HT-29 (cell line): ENCODE results near the gene LRIG1. TPM values are rescaled to one million over a fixed set of nuclear protein-coding genes. Genes with fewer than 3 reads are reported as not detected.
A peak's percentile ranks its signal among the peaks of the same experiment; 100 is the strongest.

Source experiments
- DNase-seq: peaks from one replicate; pipeline ENCODE4 v3.0.0-alpha.2; 2015; ENCODE audit warnings: low spot score
- total RNA-seq: library from RNA; depleted of rRNA; stranded (reverse); fragments of >200 nt; shearing (Covaris generic); gene quantifications from 2 replicates; pipeline ENCODE4 v1.2.3, GENCODE V29; 2014; rRNA removed

Gene LRIG1
- total RNA-seq: 24.0 and 25.2 TPM in 2 replicates

DNA sequence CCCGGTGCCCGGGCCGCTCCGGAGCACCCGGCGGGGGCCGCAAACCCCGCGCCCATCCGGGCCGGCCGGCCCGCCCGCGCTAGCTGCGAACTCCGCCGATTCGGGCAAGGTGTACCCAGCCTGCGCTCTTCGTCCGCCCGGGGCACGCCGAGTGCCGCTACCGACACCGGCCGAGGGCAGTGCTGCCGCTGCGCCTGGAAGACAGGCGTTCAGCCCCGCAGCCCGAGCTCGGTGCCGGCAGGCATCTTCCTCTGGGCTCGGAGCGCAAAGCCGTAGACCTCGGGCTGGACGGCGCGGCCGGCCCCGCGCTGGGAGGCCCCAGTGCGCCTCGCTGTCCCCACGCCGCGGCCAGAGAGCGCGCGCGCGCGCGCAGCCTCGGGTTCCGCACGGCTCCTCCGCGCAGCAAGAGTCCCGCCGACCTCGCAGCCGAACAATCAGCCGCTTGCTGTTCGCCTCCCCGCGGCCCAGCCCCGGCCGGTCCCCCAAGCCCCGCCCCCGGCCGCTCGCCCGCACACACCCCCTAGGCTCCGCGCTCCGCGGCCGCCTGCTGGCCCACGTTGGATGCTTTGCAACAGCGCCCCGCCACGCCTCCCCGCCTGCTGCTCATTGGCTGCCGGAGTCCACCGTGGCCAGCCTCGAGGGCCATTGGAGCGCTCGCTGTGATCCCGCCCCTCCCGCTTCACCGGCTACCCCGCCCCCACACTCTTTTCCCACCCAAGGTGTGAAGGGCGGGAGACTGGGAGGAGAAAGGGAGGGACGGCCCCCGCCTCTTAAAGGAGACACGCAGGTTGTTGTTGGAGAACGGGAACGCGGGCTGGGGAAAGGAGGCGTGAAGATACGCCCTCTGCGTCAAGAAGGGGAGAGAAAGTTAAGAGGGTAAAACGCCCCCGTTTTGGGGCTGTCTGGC, at the start of gene LRIG1:
Gene LRIG1, minus strand, starts transcription at position 447 of the 907 bp plus-strand sequence. CDS start 615 bp downstream, outside the sequence.
- peak; percentile 92 for DNase-seq

GRCh38 chr3:66544619-66545429, 44.0 kb upstream of the LRIG1 start:
- DNase-seq: no peak

- no peak for DNase-seq
Measured at GRCh38 chr3:66542153-66542552, 41.3 kb upstream of the LRIG1 start.

DNA sequence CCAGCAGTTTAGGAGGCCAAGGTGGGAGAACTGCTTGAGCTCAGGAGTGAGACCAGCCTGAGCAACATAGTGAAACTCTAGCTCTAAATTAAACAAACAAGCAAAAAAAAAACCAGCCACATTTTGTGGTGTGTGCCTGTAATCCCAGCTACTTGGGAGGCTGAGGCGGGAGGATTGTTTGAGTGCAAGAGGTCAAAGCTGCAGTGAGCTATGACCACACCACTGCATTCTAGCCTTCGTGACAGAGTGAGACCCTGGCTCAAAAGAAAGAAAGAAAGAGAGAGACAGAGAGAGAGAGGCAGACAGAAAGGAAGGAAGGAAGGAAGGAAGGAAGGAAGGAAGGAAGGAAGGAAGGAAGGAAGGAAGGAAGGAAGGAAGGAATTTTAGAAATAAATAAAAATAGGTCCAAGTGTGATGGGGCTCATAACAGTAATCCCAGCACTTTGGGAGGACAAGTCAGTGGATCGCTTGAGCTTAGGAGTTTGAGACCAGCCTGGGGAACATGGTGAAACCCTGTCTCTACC, 38.7 kb upstream of the LRIG1 start:
- DNase-seq: no peak

GRCh38 chr3:66538390-66538789, 37.6 kb upstream of the LRIG1 start:
- no peak for DNase-seq

DNA sequence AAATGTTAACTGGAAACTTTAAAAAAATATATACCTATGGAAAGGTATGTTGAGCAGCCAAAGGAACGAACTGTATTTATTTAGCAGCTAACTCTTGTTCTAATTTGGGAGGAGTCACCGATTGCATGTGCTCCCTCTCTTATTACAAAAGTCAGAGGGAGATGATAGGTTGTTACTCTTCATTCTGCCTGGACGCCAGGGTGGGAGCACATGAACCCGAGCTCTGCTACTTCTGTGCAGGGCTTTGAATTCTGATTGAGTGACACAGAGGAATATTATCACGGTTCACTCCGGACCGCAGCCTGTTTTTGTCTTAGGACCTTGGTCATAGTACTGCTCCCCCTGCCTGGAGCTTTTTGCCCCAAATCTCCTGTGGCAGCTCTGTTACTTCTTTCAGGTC, 36.9 kb upstream of the LRIG1 start:
- DNase-seq: no peak

GRCh38 chr3:66536791-66537190, 36.0 kb upstream of the LRIG1 start:
- no peak for DNase-seq

DNA sequence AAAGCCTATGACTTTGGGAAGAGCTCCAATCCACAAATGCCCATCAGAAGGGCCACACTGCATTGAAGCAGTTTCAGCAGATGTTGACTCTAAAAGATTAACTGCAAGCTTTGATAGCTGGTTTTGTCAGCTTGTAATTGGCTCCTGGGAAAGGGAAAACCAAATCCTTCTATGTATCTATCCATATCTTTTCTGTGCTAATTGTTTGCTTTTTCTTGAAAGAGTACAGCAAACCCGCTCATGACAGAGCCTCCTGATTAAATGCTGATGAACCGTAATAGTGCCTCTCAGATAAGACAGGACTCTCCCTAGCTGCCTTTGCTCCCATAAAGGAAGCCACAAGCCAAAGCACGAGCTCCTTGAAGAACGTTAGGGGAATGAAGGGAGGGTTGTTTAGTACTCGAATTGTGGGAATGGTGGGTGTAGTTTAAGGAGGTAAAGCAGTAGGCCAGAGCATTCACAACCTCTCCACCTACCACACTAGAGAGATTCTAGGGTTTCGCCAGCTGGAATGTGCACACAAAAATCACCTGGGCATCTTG, 33.6 kb upstream of the LRIG1 start:
- DNase-seq: no peak

GRCh38 chr3:66532613-66533012, 31.8 kb upstream of the LRIG1 start:
- DNase-seq: no peak

- no peak for DNase-seq
Measured at GRCh38 chr3:66532160-66532587, 31.4 kb upstream of the LRIG1 start.

- DNase-seq: no peak
Measured at GRCh38 chr3:66531256-66531655, 30.4 kb upstream of the LRIG1 start.

- no peak for DNase-seq
Measured at GRCh38 chr3:66527246-66527645, 26.4 kb upstream of the LRIG1 start.

DNA sequence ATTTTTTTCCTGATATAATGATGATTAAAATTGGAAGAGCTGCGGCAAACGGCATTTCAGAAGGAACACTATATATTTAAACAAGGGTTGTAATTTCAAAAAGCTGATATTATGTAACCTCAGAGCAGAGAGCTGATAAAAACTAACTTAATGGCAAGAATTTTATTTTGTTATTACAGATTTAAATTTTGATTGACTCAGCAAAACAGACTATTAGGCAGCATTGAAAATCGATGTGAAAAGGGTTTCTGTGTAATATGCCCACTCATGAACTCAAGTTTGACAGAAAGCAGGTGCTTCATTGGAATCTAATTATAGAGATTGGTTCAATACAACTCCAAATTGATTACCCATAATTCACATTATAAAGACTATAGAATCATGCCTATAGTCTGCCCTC, 24.9 kb upstream of the LRIG1 start:
- no peak for DNase-seq

GRCh38 chr3:66520724-66521123, 19.9 kb upstream of the LRIG1 start:
- DNase-seq: no peak

DNA sequence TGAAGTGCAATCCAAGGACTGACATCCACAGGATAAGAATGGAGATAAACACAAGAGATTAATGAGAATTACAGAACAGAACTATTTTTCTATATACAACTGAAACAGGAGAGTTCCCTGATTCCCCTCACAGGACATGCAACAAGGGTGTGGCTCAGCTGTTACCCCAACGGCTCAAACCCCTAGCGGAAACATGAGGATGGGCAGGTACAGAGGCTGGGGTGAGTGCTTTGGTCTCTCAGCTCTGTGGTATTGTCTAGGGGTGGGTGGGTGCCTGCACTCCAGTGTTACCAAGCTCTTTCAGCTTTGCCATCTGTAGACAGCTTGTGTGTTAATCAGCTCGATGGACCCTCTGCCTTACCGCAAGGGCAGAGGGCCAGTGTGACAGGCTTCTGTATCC, 17.8 kb upstream of the LRIG1 start:
- no peak for DNase-seq

DNA sequence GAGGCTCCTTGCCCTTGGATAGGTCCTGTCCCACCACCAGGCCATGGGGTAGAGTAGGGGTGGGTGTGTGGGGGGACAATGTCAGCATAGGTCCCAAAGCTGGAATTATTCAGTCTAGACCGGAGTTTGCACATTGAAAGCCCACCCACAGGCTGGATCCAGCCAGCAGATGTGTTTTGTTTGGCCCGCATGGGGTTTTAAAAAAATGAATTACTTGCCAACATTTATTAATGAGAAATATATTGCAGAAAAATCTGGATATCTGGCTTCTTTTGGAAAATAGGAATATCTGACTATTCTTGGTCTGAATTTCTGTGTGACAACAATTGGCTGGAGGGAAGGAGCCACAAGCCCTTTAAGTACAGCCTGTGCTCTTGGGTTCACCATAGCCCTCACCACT, 17.3 kb upstream of the LRIG1 start:
- DNase-seq: no peak

GRCh38 chr3:66517241-66517640, 16.4 kb upstream of the LRIG1 start:
- DNase-seq: no peak

- DNase-seq: no peak
Measured at GRCh38 chr3:66508461-66508860, 7.6 kb upstream of the LRIG1 start.

DNA sequence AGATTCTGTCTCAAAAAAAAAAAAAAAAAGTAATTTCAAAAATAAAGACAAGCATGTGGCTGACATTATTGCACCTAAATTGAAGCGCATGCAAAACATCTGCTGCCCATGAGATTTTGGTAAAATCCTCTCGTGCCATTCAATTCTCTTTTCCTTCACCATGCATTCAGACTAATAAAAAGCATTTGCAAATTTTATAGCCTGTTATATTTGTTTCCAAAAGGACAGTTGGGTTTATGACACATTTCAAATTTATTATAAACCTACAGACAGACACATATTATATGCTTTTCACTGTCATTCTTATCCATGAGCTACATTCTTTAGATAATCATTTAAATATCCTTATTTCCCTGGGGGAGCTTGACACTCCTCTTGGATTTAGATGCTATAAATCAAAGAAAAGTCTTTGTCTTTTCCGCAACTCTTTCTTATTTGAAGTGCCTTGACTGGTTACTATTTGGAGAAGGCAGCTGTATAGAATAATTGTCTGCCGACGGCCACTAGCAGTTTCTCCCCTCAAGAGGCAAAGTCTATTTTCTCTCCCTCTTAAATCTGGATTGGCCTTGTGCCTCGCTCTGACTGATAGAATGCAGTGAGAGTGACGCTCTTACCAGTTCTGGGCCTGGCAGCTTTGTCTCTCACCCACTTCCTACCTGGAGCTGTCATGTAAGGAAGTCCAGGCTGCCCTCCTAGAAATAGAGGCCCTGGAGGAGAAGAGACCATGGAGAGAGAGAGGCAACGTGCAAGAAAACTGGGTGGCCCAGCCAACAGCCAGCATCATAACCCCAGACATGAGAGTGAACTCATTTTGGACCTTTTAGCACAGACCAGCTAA, 6.8 kb upstream of the LRIG1 start:
- no peak for DNase-seq

DNA sequence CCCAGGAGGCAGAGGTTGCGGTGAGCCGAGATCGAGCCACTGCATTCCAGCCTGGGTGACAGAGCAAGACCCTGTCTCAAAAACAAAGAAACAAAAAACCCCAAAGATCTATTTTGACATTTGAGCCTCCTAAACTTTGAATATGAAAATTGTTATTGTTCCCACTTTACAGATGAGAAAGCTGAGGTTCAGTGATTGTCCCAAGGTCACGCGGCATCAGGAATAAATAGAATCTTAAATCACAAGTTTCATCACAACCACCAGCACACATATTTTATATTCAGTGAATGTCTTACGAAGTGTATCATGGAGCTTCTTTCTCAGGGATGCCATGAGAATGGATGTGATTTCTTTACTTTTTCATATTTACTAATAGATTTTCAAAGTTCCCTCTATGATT, 5.3 kb upstream of the LRIG1 start:
- DNase-seq: no peak
